GM19438 (cell line): ENCODE measurements around the gene AMPH.

Source experiments
- ATAC-seq: cut with Tn5 transposase; IDR thresholded peaks from one replicate; pipeline ENCODE4 v1.9.1; 2021; ENCODE audit warnings: low read depth; ENCODE audit not compliant: unreplicated experiment

Gene AMPH

DNA sequence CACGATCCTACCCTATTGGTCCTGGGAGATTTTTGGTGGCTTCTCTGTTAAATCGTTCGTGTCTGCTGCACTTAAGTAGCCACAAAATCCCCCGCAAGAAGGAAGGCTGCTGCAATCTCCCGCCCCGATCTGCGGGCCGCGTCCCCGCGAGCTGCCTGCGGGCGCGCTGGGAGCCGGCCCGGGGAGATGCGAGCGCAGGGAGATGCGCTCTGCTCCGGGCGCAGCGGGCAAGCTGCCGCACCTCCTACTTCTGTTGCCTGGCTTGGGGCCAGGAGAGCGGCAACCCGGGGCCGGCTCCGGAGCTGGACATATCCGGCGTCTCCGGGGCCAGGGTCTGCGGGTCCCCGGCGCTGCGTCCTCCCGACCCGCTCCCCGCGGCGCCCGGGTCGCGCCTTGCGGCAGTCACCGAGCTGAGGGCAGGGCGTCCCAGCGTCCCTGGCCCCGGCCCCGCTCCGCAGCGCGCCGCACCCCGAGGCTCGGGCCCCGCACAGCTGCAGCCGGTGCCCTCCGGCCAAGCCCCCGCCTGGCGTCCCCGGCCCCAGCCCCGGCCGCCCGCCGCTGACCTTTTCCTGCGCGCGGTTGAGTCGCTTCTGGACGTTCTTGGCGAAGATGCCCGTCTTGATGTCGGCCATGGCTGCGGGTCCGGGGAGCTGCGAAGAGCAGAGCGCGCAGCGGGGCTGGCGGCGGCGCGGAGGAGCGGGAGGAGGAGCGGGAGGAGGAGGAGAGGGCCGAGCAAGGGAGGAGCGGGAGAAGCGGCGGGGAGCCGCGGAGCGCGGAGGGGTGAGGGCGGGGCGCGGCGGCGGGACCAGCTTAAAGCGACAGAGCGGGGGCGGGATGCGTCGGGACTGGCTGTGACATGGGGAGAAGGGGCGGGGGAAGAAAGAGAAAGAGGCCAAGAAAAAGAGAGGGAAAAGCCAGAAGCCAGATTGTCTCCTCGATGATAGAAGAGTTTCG lies at the start of gene AMPH:
Gene AMPH (minus strand): TSS at position 654 of the 954 bp plus-strand sequence. CDS start 22 bp downstream, at position 632.
- ATAC-seq = no peak

- no peak for ATAC-seq
These were observed 48.2 kb upstream of the AMPH start for GRCh38 chr7:38679419-38679818.

DNA sequence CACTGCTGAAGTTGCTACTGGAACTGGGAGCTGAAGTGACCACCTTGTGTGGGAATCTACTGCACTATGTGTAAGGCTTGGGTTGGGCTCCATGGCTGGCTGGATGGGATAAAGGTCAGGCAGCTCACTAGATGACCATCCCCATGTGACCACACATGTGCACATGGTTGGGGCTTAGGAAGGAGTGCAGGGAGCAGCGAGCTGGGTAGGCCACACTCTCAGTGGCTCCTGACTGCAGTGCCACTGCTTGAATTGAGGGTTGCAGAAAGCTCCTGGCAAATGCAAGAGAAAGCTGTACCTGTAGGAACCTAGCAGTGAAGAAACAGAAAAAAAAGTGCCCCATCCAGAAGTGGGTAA lies 47.5 kb upstream of the AMPH start:
- no peak for ATAC-seq

DNA sequence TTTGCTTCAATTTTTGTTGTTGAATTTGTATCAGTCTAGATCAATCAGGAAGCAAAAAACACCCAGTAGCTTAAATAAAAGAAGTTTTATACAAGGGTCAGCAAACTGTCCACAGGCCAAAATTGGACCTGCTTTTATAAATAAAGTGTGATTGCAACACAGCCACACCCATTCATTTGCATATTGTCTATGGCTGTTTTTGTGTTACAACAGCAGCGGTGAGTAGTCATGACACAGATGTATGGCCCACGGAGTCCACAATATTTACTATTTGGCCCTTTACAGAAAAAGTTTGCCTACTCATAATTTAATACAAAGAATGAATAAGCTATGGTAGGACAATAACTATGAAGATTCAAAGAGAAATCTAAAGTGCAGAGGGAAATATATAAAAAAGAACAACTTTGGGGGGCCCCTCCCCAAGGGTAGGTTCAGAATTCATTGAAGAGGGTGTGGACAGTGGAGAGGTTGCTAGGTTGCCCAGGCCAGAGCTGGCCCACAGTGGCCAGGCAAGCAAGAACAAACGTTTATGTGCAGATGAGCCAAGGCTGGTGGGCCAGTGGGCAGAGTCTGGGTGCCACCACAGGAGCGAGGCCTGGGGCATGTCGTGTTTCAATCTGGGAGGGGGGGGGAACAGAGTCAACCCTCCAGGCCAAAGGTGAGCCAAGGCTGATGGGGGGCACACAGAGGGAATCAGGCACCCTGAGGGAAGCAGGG lies 47.0 kb upstream of the AMPH start:
- no peak for ATAC-seq

DNA sequence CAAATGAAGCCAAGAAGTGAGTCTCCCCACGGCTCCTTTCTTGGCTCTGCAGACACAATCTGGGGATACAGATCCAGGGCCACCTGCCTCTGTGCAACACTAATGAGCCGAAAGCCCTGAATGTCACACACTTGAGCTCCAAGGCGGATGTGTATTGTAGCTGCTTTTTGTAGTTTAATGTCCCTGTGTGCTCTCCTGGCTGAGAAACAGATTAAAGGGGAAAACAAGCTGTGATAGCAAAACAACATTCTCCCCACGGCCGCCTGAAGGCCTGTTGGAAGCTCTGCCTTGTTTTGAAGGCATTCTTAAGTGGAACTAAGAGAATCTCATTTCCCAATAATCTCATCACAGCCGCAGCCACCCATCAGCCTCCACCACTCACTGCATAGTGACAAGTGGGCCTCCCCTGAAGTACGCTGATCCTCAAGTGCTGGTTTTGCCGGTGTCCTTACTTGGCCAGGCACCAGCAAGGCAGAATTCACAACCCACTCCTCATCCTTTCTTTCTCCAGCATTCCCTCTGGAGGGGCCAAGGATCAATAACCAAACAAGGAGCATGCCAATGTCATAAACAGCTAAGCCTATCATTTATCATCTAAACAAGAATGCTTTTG lies 44.4 kb upstream of the AMPH start:
- ATAC-seq = no peak

- no peak for ATAC-seq
These were observed 43.3 kb upstream of the AMPH start for GRCh38 chr7:38674513-38674912.

DNA sequence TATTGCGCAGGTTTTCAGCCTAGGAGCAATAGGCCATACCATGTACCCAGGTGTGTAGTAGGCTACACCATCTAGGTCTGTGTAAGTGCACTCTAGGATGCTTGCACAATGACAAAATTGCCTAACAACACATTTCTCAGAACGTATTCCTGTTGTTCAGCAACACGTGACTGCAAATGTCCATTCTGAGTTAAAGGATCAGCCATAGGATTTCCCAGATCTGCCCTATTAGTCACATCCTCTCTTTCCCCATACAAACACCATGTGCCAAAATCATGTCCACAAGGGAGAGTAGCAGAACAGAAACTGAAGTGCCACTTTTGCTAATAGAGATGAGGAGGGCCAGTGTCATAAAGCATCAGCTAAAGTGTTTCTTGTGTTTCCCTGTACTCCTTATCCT lies 42.6 kb upstream of the AMPH start:
- ATAC-seq = no peak

- no peak for ATAC-seq
These were observed 41.0 kb upstream of the AMPH start for GRCh38 chr7:38671911-38672905.

- ATAC-seq = no peak
These were observed 38.9 kb upstream of the AMPH start for GRCh38 chr7:38669965-38670520.

GRCh38 chr7:38664972-38665371 lies 33.8 kb upstream of the AMPH start:
- no peak for ATAC-seq

- no peak for ATAC-seq
These were observed 29.4 kb upstream of the AMPH start for GRCh38 chr7:38660427-38661099.

DNA sequence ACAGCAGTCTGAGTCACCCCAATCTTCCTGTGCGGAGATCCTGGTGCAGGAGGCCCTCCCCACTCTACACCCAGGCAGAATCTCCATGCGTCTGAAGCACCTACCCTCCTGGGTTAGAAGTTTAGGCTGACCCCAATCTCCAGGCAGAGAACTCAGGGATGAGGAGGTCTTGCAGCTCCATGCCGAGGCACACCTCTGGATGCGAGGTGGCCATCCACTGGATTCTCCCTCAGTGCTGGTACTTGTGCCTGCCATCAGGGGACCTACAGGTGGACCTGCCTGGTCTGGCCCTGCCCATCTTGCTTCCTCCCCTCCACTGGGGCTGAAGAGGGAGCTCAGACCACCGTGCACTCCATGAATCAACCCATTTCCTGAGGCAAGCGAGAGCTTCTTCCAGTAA lies 28.8 kb upstream of the AMPH start:
- no peak for ATAC-seq

GRCh38 chr7:38658921-38659320 lies 27.7 kb upstream of the AMPH start:
- ATAC-seq = no peak

GRCh38 chr7:38656968-38657367 lies 25.8 kb upstream of the AMPH start:
- ATAC-seq = no peak

DNA sequence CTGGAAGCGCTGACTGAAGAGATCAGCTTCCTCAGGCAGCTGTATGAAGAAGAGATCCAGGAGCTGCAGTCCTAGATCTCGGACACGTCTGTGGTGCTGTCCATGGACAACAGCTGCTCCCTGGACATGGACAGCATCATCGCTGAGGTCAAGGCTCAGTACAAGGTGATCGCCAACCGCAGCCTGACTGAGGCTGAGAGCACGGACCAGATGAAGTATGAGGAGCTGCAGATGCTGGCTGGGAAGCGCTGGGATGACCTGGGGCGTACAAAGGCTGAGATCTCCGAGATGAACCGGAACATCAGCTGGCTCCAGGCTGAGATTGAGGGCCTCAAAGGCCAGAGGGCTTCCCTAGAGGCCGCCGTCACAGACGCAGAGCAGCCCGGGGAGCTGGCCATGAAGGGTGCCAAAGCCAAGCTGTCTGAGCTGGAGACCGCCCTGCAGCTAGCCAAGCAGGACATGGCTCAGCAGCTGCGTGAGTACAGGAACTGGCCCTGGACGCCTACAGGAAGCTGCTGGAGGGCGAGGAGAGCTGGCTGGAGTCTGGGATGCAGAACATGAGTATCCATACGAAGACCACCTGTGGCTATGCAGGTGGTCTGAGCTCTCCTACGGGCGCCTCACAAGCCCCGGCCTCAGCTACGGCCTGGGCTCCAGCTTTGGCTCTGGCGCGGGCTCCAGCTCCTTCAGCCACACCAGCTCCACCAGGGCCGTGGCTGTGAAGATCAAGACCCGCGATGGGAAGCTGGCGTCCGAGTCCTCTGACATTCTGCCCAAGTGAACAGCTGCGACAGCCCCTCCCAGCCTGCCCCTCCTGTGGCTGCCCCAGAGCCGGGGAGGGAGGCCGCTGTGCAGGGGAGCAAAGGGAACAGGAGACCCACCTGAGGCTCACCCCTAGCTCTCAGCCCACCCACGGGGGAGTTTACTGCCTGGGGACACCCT lies 24.9 kb upstream of the AMPH start:
- ATAC-seq = no peak

GRCh38 chr7:38637957-38638356 lies 6.8 kb upstream of the AMPH start:
- no peak for ATAC-seq

DNA sequence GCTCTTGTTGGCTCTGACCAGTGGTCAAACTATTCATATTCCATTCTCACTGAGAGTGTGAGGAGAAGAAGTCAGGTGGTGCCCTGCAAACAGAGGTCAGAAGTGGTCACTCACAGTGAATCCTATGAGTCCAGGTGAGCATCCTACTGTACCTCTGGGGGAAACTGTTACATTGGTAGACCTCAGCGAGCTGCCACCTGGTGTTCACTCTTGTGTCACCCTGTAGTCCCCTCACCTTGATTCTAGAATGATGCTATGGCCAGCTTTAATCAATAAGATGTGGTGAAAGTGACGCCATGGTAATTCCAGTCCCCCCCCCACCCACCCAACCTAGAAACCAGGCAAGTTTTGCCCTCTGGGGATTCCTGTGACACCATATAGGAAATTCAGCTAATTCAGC lies 1.2 kb upstream of the AMPH start:
- no peak for ATAC-seq
